Esophagus squamous epithelium (tissue), 5 donors: ENCODE measurements around the gene RPL7A. TPM values are rescaled to one million over a fixed set of nuclear protein-coding genes. Genes with fewer than 3 reads are reported as not detected.

Source experiments
- DNase-seq: peaks from one replicate; lab custom pipeline; 2025; lab: John Stamatoyannopoulos, UW
- H3K27ac ChIP-seq, 4 donors: fragments of 200-600 bp; sonication (generic); one replicate each; pipeline ENCODE4 v1.5.1; 2016 to 2019; ENCODE audit warnings: mild to moderate bottlenecking in 1 of 4
- H3K27me3 ChIP-seq, 4 donors: fragments of 200-600 bp; sonication (generic); 1 replicate in 3 of 4; 2 replicates in 1 of 4; pipeline versions ENCODE4 v1.5.1 to v1.6.0; 2017 to 2021; ENCODE audit warnings: antibody characterized with exemption in 1 of 4
- H3K36me3 ChIP-seq, 3 donors: fragments of 200-600 bp; sonication (generic); one replicate each; pipeline ENCODE4 v1.5.1; 2016 to 2019
- H3K4me1 ChIP-seq, 3 donors: fragments of 200-600 bp; sonication (generic); one replicate each; pipeline ENCODE4 v1.5.1; 2017 to 2019
- H3K4me3 ChIP-seq, 4 donors: fragments of 200-600 bp; sonication (generic); 1 replicate in 3 of 4; 2 replicates in 1 of 4; pipeline ENCODE4 v1.5.1; 2016 to 2019; ENCODE audit warnings: mild to moderate bottlenecking in 2 of 4, moderate library complexity in 1 of 4
- H3K9me3 ChIP-seq, 3 donors: fragments of 200-600 bp; sonication (generic); one replicate each; pipeline ENCODE4 v1.5.1; 2016 to 2019
- CTCF ChIP-seq, 6 experiments: fragments of 450-650 bp in 4 of 6; fragments of 200-600 bp in 2 of 6; sonication (generic) in 2 of 6; IDR thresholded peaks; one replicate each; pipeline ENCODE4 v1.5.1; 2016 to 2019; ENCODE audit warnings: antibody characterized with exemption in 6 of 6, mild to moderate bottlenecking in 4 of 6, moderate library complexity in 4 of 6
- POLR2A ChIP-seq, 4 donors: fragments of 450-650 bp; IDR thresholded peaks; one replicate each; pipeline ENCODE4 v1.6.1; 2017; ENCODE audit warnings: antibody characterized with exemption in 4 of 4, mild to moderate bottlenecking in 4 of 4, moderate library complexity in 3 of 4
- WGBS, 2 donors: methylation state at CpG; one replicate each; pipeline ENCODE4 v1.1.5; 2018; 5-methylcytosine and 5-hydroxymethylcytosine counted together
- intact Hi-C: fragments of 100-400 bp; cut with DNase I; formaldehyde crosslinking; loops from one replicate; pipeline ENCODE4 v1.15.0; 2022
- total RNA-seq, 4 donors: library from RNA; depleted of rRNA; stranded (reverse); fragments of >200 nt; gene quantifications; one replicate each; pipeline ENCODE4 v1.1.0, GENCODE V29; 2016
- donor health status: DM: yes; HTN: yes; CAD: no.

Gene RPL7A
- total RNA-seq, 4 donors from 2014 or later = 1,828 to 2,553 (median 2,363) TPM

GRCh38 chr9:133394687-133395271, 46.8 kb downstream of the RPL7A start:
- H3K27me3 ChIP-seq = peaks cover 0 to 72% (median 0%) of the 10 kb centered on the region in 4 donors
- no peak overlapping the region for H3K4me3 ChIP-seq
- WGBS, 2 donors = 57 to 69% methylated on average over 2 to 3 of the region's 8 CpGs
- H3K4me1 ChIP-seq = peaks cover 0 to 6% (median 0%) of the 10 kb centered on the region in 3 donors
- intact Hi-C loops = no loop called here
- no peaks in the 10 kb centered on the region for H3K9me3 ChIP-seq
- no peak overlapping the region for H3K27ac ChIP-seq
- no peak for DNase-seq
- H3K36me3 ChIP-seq = no peaks in the 10 kb centered on the region
- TF ChIP-seq POLR2A (IDR thresholded peaks at IDR 0.05) = no peak
- no peak for TF ChIP-seq CTCF (IDR thresholded peaks at IDR 0.05)

GRCh38 chr9:133396952-133397351, 48.9 kb downstream of the RPL7A start:
- no peak overlapping the region for H3K4me3 ChIP-seq
- peaks cover 0 to 60% (median 0%) of the 10 kb centered on the region in 4 donors for H3K27me3 ChIP-seq
- peaks cover 0 to 6% (median 0%) of the 10 kb centered on the region in 3 donors for H3K4me1 ChIP-seq
- H3K36me3 ChIP-seq = peaks cover 0 to 11% (median 0%) of the 10 kb centered on the region in 3 donors
- TF ChIP-seq POLR2A (IDR thresholded peaks at IDR 0.05) (no peak), CTCF (IDR thresholded peaks at IDR 0.05) (peak in 1 of 6 experiments; percentile 9)
- intact Hi-C loops = no loop called here
- WGBS, 2 donors = 35 to 43% methylated on average over 6 to 7 of the region's 14 CpGs
- H3K27ac ChIP-seq = no peak overlapping the region
- no peaks in the 10 kb centered on the region for H3K9me3 ChIP-seq
- DNase-seq = no peak

GRCh38 chr9:133397370-133397769, 49.4 kb downstream of the RPL7A start:
- H3K36me3 ChIP-seq = peaks cover 0 to 15% (median 0%) of the 10 kb centered on the region in 3 donors
- WGBS, 2 donors = 64 to 70% methylated on average over 4 of the region's 6 CpGs
- TF ChIP-seq CTCF (IDR thresholded peaks at IDR 0.05) (no peak), POLR2A (IDR thresholded peaks at IDR 0.05) (no peak)
- no peaks in the 10 kb centered on the region for H3K9me3 ChIP-seq
- no peak overlapping the region for H3K4me3 ChIP-seq
- DNase-seq = no peak
- peaks cover 0 to 56% (median 0%) of the 10 kb centered on the region in 4 donors for H3K27me3 ChIP-seq
- intact Hi-C loops = no loop called here
- H3K27ac ChIP-seq = no peak overlapping the region
- peaks cover 0 to 6% (median 0%) of the 10 kb centered on the region in 3 donors for H3K4me1 ChIP-seq

GRCh38 chr9:133397895-133398294, 49.9 kb downstream of the RPL7A start:
- no peak for DNase-seq
- TF ChIP-seq CTCF (IDR thresholded peaks at IDR 0.05) = no peak
- TF ChIP-seq POLR2A (IDR thresholded peaks at IDR 0.05) = no peak
- Histone ChIP-seq H3K9me3 (no peaks in the 10 kb centered on the region), H3K27ac (no peak overlapping the region), H3K27me3 (peaks cover 0 to 51% (median 0%) of the 10 kb centered on the region in 4 donors), H3K4me1 (peaks cover 0 to 6% (median 0%) of the 10 kb centered on the region in 3 donors), H3K36me3 (peaks cover 0 to 20% (median 0%) of the 10 kb centered on the region in 3 donors), H3K4me3 (no peak overlapping the region)
- intact Hi-C loops = no loop called here
- WGBS, 2 donors = 49 to 57% methylated on average over 5 to 6 of the region's 9 CpGs

- TF ChIP-seq CTCF (IDR thresholded peaks at IDR 0.05) (no peak), POLR2A (IDR thresholded peaks at IDR 0.05) (no peak)
- DNase-seq = no peak
- WGBS, 2 donors = 96% methylated on average over 4 of the region's 12 CpGs; no CpG with 5 or more reads in 1 of the 2 donors
- no peak overlapping the region for H3K4me3 ChIP-seq
- peaks cover 0 to 9% (median 0%) of the 10 kb centered on the region in 3 donors for H3K4me1 ChIP-seq
- intact Hi-C loops = no loop called here
- no peaks in the 10 kb centered on the region for H3K9me3 ChIP-seq
- peaks cover 4 to 36% (median 6%) of the 10 kb centered on the region in 3 donors for H3K36me3 ChIP-seq
- H3K27me3 ChIP-seq = peaks cover 0 to 27% (median 0%) of the 10 kb centered on the region in 4 donors
- H3K27ac ChIP-seq = no peak overlapping the region
These were observed 52.3 kb downstream of the RPL7A start for GRCh38 chr9:133400292-133400691.
